Measurements from ENCODE around the gene HAUS7.

Gene HAUS7

DNA sequence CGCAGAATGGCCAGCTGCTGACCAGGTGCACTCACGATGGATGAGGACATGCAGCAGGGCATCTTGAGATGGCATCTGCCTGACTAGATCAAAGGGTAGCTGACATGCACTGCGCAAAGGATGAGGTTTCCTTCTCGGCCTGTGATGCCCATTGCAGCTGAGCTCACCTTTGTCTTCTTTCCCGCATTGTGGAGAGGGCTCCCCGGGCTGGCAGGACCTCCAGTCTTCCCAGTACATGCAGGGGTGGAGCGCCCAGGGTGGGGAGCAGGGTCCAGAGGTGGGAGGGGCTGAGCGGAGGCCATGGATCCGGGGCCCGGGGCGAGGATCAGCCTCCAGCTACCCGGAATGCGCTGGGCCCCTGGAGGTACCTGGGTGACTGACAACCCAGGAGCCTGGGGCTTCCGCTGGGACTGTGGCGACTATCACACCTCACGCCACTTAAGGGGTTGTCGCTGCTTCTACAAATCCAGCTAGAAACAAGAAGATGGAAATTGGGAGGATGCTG, 36.5 kb downstream of the HAUS7 start:
- DNase-seq, result no peak

DNA sequence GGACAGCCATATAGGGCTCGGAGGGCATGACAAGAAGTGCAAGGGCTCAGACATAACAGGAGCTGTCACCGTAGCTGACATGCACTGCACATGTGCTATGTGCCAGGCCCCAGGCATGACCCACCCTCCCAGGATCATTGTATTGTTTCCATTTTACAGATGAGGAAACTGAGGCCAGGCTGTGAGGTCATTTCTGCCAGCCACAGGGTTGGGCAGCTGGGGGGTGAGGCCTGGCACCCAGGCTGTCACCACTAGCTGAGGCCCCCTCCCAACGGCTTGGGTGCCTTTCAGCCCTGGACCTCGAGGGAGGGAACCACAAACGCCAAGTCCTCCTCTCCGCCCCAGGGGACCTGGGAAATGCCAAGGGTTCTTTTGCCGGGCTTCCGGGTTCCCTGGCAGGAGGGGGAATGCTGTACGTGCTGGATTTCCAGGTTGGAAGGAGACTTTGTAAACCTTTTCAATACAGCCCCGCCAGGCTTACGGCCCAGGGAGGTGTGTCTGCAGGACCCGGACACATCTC, 37.2 kb downstream of the HAUS7 start:
- DNase-seq, result no peak

DNA sequence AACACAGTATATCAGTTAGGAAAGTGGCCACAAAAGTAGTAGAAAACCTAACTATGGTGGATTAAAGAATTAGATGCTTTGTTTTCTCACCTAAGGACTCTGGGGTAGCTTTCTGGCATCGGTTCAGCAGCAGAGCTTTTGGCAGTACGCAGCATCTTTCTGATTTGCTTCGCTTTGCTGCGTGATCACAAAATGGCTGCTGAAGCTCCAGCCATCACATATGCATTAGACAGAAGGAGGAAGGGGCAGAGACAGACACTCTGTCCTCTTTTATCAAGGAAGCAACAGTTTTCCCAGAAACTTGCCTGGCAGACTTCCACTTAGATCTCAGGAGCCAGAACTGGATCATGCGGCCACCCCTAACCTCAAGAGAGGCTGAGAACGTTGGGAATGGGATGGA, 39.6 kb downstream of the HAUS7 start:
- no peak for DNase-seq

DNA sequence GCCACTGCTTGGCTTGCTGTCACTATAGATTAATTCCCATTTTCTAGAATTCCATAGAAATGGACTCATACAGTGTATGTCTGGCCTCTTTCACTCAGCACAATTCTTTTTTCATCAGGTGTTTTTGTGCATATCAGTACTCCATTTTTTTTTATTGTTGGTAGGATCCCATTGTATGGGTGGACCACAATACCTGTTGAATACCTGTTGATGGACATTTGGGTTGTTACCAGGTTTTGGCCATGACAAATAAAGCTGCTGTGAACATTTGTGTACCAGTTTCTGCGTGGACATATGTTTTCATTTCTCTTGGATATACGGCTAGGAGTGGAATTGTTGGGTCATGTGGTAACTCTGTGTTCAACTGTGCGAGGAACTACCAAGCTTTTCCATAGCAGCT, 44.2 kb downstream of the HAUS7 start:
- DNase-seq, result no peak

DNA sequence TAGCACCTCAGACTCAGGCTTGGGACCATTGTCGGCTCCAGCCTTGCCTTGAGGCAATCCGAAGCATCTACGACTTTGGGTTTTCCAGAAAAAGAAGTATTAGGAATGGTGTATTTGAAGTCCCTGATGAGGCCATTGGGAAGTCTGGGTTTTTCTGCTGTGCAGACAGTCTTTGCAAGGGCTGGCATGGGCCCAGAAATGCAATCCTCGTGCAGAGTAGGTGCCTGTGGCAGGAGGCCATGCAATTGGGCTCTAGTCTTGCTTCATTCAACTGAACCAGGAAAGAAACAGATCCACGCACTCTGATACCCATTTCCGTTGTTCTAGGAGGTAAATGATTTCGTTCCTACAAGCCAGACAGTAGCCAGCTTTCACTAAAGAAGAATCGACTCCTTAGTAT, 46.7 kb downstream of the HAUS7 start:
- DNase-seq, result no peak

DNA sequence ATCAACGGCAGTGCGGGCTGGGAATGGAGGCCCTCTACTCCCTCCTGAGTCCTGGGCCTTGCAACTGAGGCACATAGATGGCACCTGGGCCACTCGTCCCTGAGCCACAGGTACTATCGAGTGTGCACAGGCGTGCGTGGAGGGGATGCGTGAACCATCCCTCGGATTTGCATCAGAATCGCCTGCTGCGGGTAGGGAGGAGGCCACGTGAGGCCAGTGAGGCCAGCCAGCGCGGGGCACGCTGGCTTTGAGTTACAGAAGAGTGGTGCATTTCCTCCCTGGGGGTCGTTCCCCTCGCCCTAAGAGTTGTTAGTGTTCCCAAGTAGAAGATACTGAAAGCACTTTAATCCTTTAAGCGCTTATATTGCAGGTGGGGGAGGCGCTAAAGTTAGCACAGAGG, 48.5 kb downstream of the HAUS7 start:
- DNase-seq, result no peak

DNA sequence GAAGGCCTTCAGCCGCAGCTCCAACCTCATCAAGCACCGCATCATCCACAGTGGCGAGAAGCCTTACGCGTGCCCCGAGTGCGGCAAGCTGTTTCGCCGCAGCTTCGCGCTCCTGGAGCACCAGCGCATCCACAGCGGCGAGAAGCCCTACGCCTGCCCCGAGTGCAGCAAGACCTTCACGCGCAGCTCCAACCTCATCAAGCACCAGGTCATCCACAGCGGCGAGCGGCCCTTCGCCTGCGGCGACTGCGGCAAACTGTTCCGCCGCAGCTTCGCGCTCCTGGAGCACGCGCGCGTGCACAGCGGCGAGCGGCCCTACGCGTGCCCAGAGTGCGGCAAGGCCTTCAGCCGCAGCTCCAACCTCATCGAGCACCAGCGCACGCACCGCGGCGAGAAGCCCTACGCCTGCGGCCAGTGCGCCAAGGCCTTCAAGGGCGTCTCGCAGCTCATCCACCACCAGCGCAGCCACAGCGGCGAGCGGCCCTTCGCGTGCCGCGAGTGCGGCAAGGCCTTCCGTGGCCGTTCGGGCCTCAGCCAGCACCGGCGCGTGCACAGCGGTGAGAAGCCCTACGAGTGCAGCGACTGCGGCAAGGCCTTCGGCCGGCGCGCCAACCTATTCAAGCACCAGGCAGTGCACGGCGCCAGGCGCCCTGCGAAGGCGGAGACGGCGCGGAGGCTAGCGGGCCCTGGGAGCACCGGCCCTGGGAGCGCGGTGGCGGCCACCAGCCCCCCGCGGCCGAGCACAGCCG, 49.4 kb downstream of the HAUS7 start:
- no peak for DNase-seq

DNA sequence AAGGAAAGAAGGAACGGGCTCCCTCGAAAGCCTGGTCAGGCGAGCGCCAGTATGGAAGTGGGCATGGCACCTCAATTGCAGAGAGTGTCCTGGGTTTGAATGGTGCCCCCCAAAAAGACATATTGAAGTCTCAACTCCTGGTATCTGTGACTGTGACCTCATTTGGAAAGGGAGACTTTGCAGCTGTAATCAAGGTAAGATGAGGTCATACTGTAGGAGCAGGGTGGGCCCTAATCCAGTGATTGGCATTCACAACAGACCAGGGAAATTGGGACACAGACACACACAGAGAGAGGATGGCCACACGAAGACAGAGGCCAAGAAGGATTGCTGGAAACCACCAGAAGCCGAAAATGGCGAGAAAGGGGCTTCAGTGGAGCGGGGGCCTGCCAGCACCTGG, 52.7 kb downstream of the HAUS7 start:
- DNase-seq, result no peak

DNA sequence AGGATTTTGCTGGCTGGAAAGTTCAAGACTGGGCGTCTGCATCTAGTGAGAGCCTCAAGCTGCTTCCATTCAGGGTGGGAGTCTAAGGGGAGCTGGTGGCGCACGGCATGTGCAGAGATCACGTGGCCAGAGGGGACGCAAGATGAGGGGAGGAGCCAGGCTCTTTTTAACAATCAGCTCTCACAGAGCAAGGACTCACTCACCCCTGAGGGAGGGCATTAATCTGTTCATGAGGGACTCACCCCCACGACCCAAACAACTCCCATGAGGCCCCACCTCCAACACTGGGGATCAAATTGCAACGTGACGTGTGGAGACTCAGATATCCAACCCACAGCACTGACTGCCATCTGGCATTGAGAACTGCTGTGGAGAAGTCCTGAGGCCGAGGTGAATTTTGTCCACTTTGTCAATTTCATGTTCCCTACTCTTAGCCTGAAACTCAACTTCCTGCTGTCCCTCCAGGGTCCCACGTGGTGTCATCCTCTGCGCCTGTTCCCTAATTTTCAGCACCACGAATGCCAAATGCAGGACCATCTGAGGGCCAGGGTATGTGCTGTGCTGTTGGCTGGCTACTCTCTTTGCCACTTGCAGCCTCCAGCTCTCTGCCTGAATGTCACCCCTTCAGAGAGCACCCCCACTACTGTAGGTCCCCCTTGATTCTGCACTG, 53.5 kb downstream of the HAUS7 start:
- no peak for DNase-seq

DNA sequence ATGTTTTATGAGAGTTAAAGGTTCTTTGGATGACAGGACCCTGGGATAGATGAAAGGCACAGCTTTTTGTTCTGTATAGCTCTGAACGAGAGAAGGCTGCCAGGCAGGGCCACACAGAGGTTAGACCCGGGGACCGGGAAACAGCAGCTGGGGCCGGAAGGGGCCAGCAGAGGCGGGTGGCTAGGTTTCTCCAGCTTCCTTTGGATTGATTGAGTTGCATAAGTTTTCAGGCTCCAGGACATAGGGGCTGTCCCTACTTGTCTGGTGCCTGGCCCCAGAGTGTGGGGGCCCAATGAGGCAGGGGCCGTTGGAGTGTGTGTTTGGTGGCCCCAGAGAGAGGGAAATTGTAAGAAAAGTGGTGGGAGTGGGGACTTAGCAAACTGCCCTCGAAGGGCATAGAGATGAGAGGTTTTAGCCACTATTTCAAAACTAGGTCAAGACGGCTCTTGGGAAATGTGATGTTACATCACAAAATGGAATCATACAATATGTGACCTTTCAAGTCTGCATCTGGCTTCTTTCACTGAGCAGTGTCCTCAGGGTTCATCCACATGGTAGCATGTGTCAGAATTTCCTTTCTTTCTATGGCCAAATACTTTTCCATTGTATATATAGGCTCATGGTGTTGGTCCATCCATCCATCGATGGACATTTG, 55.4 kb downstream of the HAUS7 start:
- no peak for DNase-seq

DNA sequence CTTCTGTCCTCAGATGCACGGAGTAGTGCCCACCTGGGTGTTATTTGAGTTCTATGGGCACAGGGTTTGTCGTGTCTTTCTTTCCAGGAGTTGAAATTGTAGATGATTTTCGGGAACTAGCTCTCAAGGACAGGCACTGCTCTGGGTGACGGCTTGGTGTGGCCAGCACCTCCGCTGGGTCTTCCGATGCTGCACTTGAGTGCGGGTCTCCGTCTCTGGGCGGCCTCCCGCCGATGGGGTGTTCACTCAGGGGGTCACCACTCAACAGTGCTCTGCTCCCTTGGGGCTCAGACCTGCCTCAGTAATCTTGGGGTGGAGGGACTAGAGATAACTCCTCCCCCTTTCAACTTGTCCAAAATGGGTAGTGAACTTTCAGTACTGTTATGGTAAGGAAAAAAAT, 56.6 kb downstream of the HAUS7 start:
- DNase-seq, result no peak

DNA sequence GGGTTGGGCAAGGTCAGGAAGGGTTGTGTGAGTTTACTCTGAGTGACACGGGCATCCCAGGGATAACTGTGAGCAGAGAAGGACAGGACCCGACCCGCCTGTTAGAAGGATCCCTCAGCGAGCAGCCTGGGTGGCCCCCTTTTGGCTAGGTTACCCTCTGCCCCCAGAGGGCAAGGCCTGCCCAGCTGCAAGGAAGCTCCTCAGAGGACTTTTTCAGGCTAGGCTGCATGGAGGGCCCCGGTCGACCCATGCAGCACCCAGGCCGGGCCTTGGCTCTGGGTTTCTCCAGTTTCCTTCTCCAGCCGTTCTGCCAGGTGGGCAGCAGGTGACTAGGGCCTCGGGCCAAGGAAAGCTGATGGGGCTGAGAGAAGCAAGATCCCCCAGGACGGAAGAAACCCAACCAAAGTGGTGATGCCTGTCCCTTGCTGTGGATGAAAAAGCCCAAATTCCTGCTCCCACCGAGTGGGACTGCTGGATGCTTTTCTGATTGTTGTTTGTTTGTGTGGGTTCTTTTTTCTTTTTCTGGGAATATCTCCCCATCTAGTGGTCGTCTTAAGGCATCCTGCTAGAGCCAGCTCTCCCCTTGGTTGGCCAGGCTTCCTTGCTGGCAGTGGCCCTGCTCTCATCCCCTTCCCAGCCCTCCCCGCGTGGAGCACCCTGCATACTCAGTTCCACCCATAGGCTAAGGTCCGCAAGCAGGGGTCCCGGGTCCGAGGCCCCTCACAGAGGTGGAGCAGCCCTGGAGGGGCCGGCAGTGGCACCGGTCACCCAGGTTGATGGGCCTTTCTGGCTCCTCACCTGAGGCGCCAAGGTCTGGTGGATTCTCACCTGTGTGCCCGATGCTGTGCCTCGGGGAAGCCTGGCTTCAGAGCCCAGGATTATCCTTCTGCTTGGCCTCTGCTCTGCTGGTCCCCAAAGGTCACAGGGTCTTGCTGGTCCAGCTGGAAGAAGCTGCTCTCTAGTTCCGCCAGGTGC, 57.3 kb downstream of the HAUS7 start:
- DNase-seq, result no peak

DNA sequence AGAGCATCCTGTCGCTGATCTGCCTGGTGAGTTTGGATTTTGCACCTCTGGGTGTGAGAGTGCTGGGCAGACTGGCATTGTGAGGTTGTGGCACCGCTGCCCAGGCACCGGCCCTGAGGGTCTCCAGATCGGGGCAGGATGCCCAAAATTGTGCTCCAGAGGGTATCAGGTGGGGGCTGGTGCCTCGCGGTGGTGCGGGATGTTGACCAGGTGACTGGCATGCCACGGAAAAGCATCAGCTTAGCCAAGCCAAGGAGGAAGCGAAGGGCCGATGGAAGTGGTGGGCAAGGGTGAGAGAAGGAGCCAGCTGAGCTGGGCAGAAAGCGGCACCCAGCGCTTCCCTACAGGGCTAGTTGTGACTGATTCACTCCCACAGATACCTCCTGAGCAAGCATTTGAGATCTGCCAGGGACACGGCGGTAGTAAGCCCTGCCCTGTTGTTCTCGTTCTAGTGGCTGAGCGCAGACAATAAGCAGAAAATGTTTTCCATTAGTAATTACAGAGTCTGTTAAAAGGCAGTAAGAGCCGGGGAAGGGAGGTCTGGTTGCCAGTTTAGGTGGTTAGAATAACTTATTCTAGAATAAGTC, 58.3 kb downstream of the HAUS7 start:
- no peak for DNase-seq

DNA sequence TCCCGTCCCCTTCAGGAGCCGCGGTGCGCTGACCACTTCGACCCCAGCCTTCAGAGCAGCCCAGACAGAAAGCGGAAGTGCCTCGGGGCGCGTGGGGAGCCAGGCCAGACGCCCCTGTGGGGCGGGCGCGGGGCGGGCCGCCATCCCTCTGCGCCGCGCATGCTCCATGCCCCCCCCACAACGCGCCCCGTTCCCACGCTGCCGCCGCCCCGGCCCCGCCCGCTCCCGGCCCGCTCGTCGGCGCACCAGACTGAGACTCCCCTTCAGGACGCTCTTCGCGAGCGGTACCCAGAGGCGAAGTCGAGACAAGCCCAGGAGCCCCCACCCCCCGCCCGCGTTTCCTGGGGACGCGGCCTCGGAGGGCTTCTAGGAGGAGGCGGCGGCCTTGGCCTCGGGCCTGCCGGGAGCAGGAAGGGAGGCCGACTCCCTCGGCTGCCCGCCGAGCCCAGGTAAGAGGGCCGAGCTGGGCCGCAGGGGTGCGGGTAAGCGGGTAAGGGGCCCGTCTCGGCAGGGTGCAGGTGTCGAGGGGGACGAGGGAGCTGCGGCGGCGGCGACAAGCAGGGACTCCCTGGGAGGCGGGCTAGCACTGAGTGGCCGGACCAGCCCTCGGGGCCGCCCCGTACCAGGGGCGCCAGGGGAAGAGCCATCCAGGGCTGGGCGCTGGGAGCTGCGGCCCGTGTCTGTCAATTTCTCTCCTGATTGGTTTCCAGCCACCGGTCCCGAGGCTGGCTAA, 59.0 kb downstream of the HAUS7 start, which contains the start of gene ZFP92:
TSS of gene ZFP92 (plus strand) at position 218 of the 733 bp plus-strand sequence. CDS start 6,851 bp downstream, outside the sequence.
- DNase-seq, result no peak

DNA sequence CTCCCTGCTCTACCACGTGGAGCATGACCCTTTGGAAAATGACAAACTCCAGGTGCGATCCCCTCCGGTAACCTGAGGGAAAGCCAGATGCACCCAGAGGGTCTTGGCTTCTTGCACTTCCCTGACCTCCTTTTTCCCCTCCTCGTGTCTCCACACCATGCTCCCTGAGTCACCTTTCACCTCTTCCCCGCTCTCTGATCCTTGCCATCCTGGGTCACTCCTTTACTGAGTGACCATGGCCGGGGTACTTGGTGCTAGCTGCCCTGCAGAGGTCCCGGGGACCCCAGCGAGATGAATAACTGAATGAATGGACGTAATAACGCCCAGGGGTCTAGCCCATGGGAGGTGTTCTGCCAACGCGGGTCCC, 59.5 kb downstream of the HAUS7 start:
- no peak for DNase-seq

DNA sequence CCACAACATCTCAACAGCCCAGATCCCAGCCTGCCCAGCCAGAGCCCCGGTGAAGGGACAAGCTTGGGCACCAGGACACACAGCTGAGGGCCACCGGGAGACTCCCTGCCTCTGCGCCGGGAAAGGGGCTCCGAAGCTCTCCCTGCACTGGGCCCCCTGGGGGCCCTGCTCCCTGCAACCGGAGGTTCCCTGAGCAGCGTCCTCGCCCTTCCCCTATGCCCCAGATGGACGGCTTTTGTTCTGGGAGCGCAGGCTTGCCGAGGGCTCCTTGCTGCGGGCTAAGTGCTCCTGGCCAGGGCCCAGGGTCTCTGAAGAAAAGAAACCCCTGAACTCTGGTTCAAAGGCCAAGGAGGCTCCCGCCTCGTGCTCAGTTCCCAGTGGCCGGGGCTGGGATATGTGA, 60.0 kb downstream of the HAUS7 start:
- DNase-seq, result no peak

DNA sequence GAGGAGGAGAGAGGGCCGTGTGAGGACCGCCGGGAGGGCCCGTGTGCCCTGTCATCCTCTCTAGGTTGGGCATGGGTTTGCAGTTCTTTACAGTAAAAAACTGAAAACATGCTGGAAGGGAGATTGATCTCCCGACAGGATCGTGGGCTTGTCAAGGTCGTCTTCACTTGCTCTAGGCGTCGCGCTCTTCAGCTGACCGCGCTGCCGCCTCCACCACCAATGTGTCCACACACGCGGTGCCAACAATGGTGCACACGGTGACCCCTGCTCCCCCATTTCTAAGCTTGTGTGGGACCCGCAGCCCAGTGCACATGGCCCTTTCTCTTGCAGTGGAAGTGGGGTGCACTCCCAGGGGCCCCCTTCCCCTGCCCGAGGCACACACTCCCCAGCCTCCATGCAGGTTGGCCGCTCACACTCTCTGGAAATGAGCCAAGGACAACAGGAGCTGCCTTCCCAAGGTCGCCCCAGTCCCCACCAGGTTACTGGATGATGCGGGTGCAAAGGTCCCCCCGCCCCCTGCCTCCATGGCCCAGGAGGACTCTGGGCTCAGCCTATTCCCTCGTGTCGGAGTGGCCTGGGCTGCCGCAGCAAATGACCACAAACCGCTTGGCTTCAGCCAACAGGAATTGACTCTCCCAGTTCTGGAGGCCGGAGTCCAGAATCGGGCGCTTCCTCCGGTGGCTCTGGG, 60.8 kb downstream of the HAUS7 start:
- DNase-seq, result no peak

DNA sequence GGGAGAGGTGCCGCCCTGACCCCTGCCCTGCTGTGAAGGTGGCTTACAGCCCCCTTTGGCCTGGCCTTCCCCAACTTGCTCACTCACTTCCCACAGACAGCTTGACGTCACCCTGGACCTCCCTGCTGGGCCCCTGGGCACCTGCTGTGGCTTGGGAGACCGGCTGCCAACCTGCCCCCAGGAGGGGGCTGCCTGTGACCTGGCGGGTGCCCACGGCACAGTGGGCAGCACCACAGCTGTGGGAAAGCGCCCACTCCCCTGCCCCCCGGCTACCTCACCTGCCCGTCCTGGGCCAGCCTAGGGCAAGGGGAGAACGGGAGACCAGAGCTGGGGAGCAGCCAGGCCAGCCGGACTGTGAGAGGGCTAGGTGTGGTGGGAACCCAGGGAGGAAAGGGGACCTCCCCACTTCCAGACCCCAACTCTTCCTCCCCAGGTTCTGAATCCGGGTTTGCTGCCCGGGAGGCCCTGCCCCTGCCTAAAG, 61.5 kb downstream of the HAUS7 start:
- DNase-seq, result no peak

DNA sequence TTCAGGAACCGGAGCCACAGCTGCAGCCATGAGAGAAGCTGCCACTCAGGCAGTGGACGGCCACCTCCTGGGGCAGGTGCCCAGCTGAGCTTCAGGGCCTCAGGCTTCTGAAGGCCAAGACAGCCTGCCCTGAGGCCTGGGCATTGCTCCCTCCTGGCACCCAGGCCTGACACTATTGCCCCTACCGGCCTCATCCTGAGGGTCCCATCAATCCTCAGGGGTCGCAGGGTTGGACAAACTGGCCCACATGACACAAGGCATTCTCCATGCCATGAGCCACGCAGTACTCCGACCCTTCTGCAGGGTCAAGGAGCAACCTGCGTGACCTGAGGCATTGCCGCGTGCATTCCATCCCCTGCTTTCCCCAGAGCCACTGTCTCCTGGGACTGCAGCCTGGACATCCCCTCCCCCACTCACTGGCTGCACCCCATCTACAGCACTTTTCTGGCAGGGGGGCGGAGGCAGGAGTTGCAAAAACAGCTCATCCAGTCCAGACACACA, 62.1 kb downstream of the HAUS7 start:
- no peak for DNase-seq

DNA sequence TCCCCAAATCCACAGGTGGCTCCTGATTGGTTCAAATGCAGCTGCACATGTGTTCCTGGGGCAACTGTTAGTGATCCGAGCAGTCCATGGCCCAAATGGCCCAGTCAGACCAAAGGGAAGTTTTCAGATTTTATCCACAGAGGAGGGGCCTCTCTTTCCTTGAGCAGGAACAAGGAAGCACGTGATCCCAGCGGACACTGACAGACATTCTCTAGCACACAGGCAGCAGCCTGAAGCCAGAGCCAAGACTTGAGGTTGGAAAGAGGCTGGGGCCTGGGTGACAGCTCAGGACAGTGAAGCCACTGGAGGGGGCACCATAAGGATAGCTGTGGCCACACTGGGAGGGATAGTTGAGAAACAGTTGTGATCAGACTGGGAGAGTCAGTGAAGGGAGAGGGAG, 62.6 kb downstream of the HAUS7 start:
- DNase-seq, result no peak

Measured in SHP77 treated with DMSO at 0.1 percent for 48 hours (cell line).